ENCODE data around the gene LRRTM4. TPM values are rescaled to one million over a fixed set of nuclear protein-coding genes. Genes with fewer than 3 reads are reported as not detected.

The LRRTM4 gene
- polyA plus RNA-seq, 1 donor (not counting 4 experiments of a cell fraction or from before 2014, with no cell fraction given), result not detected

- Histone ChIP-seq H4K20me1 (ENCODE audit: control insufficient read depth, extremely low read depth, insufficient read depth, low read length) (no peaks in the 10 kb centered on the region), H3K4me2 (ENCODE audit: control insufficient read depth, extremely low read depth, insufficient read depth, low read depth, low read length) (no peak overlapping the region), H3K79me2 (ENCODE audit: control insufficient read depth, insufficient read depth, low read length) (no peaks in the 10 kb centered on the region), H3K9me3 (ENCODE audit: control insufficient read depth, low read depth, low read length) (no peaks in the 10 kb centered on the region), H3K4me1 (ENCODE audit: control insufficient read depth, extremely low read depth, insufficient read depth, low read length) (no peaks in the 10 kb centered on the region), H3K27ac (ENCODE audit: control insufficient read depth, insufficient read depth, low read length) (no peak overlapping the region), H2AFZ (ENCODE audit: control insufficient read depth, low read length) (no peak overlapping the region), H3K9me1 (ENCODE audit: control insufficient read depth, extremely low read depth, insufficient read depth, low read length) (no peaks in the 10 kb centered on the region), H3K9ac (ENCODE audit: control insufficient read depth, extremely low read depth, insufficient read depth, low read length) (no peak overlapping the region), H3K27me3 (ENCODE audit: control insufficient read depth, extremely low read depth, insufficient read depth, low read length) (no peaks in the 10 kb centered on the region), H3K36me3 (ENCODE audit: control insufficient read depth in 2 of 2, extremely low read depth in 1 of 2, insufficient read depth in 2 of 2, low read length in 2 of 2) (no peaks in the 10 kb centered on the region), H3K4me3 (ENCODE audit: control insufficient read depth in 2 of 3, extremely low read depth in 1 of 3, insufficient read depth in 2 of 3, low read depth in 1 of 3, low read length in 3 of 3) (no peak overlapping the region)
- dilution Hi-C loops (cut with MboI; ENCODE audit: extremely low pct_ligation_motif_present, low sequenced_read_pairs), result no loop called here
- no peak for DNase-seq (ENCODE audit: low read depth, low spot score)
- FAIRE-seq, result no peak
- TF ChIP-seq CTCF (optimal IDR thresholded peaks at IDR 0.05 in 1 of 3, IDR thresholded peaks at IDR 0.05 in 1 of 3, conservative IDR thresholded peaks at IDR 0.05 in 1 of 3; ENCODE audit: extremely low read depth in 1 of 3, insufficient read depth in 2 of 3, low read length in 3 of 3) (no peak), EZH2 (IDR thresholded peaks at IDR 0.05; ENCODE audit: low read length) (no peak)
These were observed 504.0 kb downstream of the LRRTM4 start for GRCh38 chr2:77018219-77018618.

- no peak for FAIRE-seq
- H3K9me3 ChIP-seq (ENCODE audit: control insufficient read depth, low read depth, low read length), result no peaks in the 10 kb centered on the region
These were observed 504.8 kb downstream of the LRRTM4 start for GRCh38 chr2:77017355-77017745.

More at GRCh38 chr2:77017355-77017745, 504.8 kb downstream of the LRRTM4 start:
- Histone ChIP-seq H3K9ac (ENCODE audit: control insufficient read depth, extremely low read depth, insufficient read depth, low read length) (no peak overlapping the region), H3K27me3 (ENCODE audit: control insufficient read depth, extremely low read depth, insufficient read depth, low read length) (no peaks in the 10 kb centered on the region), H3K9me1 (ENCODE audit: control insufficient read depth, extremely low read depth, insufficient read depth, low read length) (no peaks in the 10 kb centered on the region), H4K20me1 (ENCODE audit: control insufficient read depth, extremely low read depth, insufficient read depth, low read length) (no peaks in the 10 kb centered on the region), H3K27ac (ENCODE audit: control insufficient read depth, insufficient read depth, low read length) (no peak overlapping the region), H3K4me3 (ENCODE audit: control insufficient read depth in 2 of 3, extremely low read depth in 1 of 3, insufficient read depth in 2 of 3, low read depth in 1 of 3, low read length in 3 of 3) (no peak overlapping the region), H2AFZ (ENCODE audit: control insufficient read depth, low read length) (no peak overlapping the region), H3K4me1 (ENCODE audit: control insufficient read depth, extremely low read depth, insufficient read depth, low read length) (no peaks in the 10 kb centered on the region), H3K36me3 (ENCODE audit: control insufficient read depth in 2 of 2, extremely low read depth in 1 of 2, insufficient read depth in 2 of 2, low read length in 2 of 2) (no peaks in the 10 kb centered on the region), H3K79me2 (ENCODE audit: control insufficient read depth, insufficient read depth, low read length) (no peaks in the 10 kb centered on the region), H3K4me2 (ENCODE audit: control insufficient read depth, extremely low read depth, insufficient read depth, low read depth, low read length) (no peak overlapping the region)
- TF ChIP-seq EZH2 (IDR thresholded peaks at IDR 0.05; ENCODE audit: low read length) (no peak), CTCF (optimal IDR thresholded peaks at IDR 0.05 in 1 of 3, IDR thresholded peaks at IDR 0.05 in 1 of 3, conservative IDR thresholded peaks at IDR 0.05 in 1 of 3; ENCODE audit: extremely low read depth in 1 of 3, insufficient read depth in 2 of 3, low read length in 3 of 3) (no peak)
- dilution Hi-C loops (cut with MboI; ENCODE audit: extremely low pct_ligation_motif_present, low sequenced_read_pairs), result no loop called here
- DNase-seq (ENCODE audit: low read depth, low spot score), result no peak
